ENCODE measurements around the gene DDR2. TPM values are rescaled to one million over a fixed set of nuclear protein-coding genes. Genes with fewer than 3 reads are reported as not detected.

Gene DDR2
- total RNA-seq, 1 donor from 2014 or later = 1.1 TPM

GRCh38 chr1:162616848-162617247 lies 15.4 kb upstream of the DDR2 start:
- Mint-ChIP-seq H3K27ac (no peak overlapping the region), H3K9me3 (peaks cover 19% of the 10 kb centered on the region), H3K27me3 (ENCODE audit: low read depth) (peaks cover 9% of the 10 kb centered on the region), H3K4me3 (ENCODE audit: low read depth) (no peak overlapping the region), H3K4me1 (ENCODE audit: low read depth) (no peaks in the 10 kb centered on the region), H3K36me3 (ENCODE audit: low read depth) (no peaks in the 10 kb centered on the region)
- DNase-seq (ENCODE audit: low spot score) = no peak
- intact Hi-C loops (cut with micrococcal nuclease) = loop anchor here (10.0 kb wide), 1 partner anchor 178 kb away; the partner anchor contains the start of gene HSD17B7

- Mint-ChIP-seq H3K4me1 (ENCODE audit: low read depth) (no peaks in the 10 kb centered on the region), H3K27ac (no peak overlapping the region), H3K9me3 (peaks cover 19% of the 10 kb centered on the region), H3K27me3 (ENCODE audit: low read depth) (peaks cover 9% of the 10 kb centered on the region), H3K4me3 (ENCODE audit: low read depth) (no peak overlapping the region), H3K36me3 (ENCODE audit: low read depth) (no peaks in the 10 kb centered on the region)
- intact Hi-C loops (cut with micrococcal nuclease) = loop anchor here (10.0 kb wide), 1 partner anchor 177 kb away; the partner anchor contains the start of gene HSD17B7
- DNase-seq (ENCODE audit: low spot score) = no peak
These were observed 14.8 kb upstream of the DDR2 start for GRCh38 chr1:162617513-162617912.

GRCh38 chr1:162619076-162619475 lies 13.2 kb upstream of the DDR2 start:
- Mint-ChIP-seq H3K27me3 (ENCODE audit: low read depth) (peaks cover 9% of the 10 kb centered on the region), H3K36me3 (ENCODE audit: low read depth) (no peaks in the 10 kb centered on the region), H3K9me3 (peaks cover 19% of the 10 kb centered on the region), H3K4me1 (ENCODE audit: low read depth) (no peaks in the 10 kb centered on the region), H3K4me3 (ENCODE audit: low read depth) (no peak overlapping the region), H3K27ac (no peak overlapping the region)
- no peak for DNase-seq (ENCODE audit: low spot score)
- intact Hi-C loops (cut with micrococcal nuclease) = loop anchor here (10.0 kb wide), 1 partner anchor 176 kb away; the partner anchor contains the start of gene HSD17B7

- DNase-seq (ENCODE audit: low spot score) = no peak
- H3K9me3 Mint-ChIP-seq = peaks cover 16% of the 10 kb centered on the region
- intact Hi-C loops (cut with micrococcal nuclease) = no loop called here
These were observed 11.0 kb upstream of the DDR2 start for GRCh38 chr1:162621256-162621655.

GRCh38 chr1:162625679-162626078 lies 6.6 kb upstream of the DDR2 start:
- H3K9me3 Mint-ChIP-seq = no peaks in the 10 kb centered on the region
- H3K36me3 Mint-ChIP-seq (ENCODE audit: low read depth) = no peaks in the 10 kb centered on the region
- no peak overlapping the region for H3K4me3 Mint-ChIP-seq (ENCODE audit: low read depth)
- H3K4me1 Mint-ChIP-seq (ENCODE audit: low read depth) = peaks cover 2% of the 10 kb centered on the region
- H3K27me3 Mint-ChIP-seq (ENCODE audit: low read depth) = peaks cover 12% of the 10 kb centered on the region
- intact Hi-C loops (cut with micrococcal nuclease) = no loop called here
- no peak for DNase-seq (ENCODE audit: low spot score)
- no peak overlapping the region for H3K27ac Mint-ChIP-seq

More at GRCh38 chr1:162621256-162621655, 11.0 kb upstream of the DDR2 start:
- Mint-ChIP-seq H3K27me3 (ENCODE audit: low read depth) (peaks cover 5% of the 10 kb centered on the region), H3K4me1 (ENCODE audit: low read depth) (no peaks in the 10 kb centered on the region), H3K36me3 (ENCODE audit: low read depth) (no peaks in the 10 kb centered on the region), H3K4me3 (ENCODE audit: low read depth) (no peak overlapping the region), H3K27ac (no peak overlapping the region)

- Mint-ChIP-seq H3K36me3 (ENCODE audit: low read depth) (no peaks in the 10 kb centered on the region), H3K27ac (no peak overlapping the region), H3K4me3 (ENCODE audit: low read depth) (no peak overlapping the region), H3K27me3 (ENCODE audit: low read depth) (peaks cover 14% of the 10 kb centered on the region), H3K4me1 (ENCODE audit: low read depth) (peaks cover 4% of the 10 kb centered on the region), H3K9me3 (no peaks in the 10 kb centered on the region)
- intact Hi-C loops (cut with micrococcal nuclease) = no loop called here
- no peak for DNase-seq (ENCODE audit: low spot score)
These were observed 6.2 kb upstream of the DDR2 start for GRCh38 chr1:162626094-162626493.

- intact Hi-C loops (cut with micrococcal nuclease) = no loop called here
- Mint-ChIP-seq H3K36me3 (ENCODE audit: low read depth) (no peaks in the 10 kb centered on the region), H3K9me3 (no peaks in the 10 kb centered on the region), H3K4me3 (ENCODE audit: low read depth) (no peak overlapping the region), H3K27me3 (ENCODE audit: low read depth) (peaks cover 14% of the 10 kb centered on the region), H3K27ac (no peak overlapping the region), H3K4me1 (ENCODE audit: low read depth) (peaks cover 4% of the 10 kb centered on the region)
- DNase-seq (ENCODE audit: low spot score) = no peak
These were observed 5.5 kb upstream of the DDR2 start for GRCh38 chr1:162626761-162627160.

GRCh38 chr1:162627662-162628296 lies 4.5 kb upstream of the DDR2 start:
- Mint-ChIP-seq H3K27ac (no peak overlapping the region), H3K27me3 (ENCODE audit: low read depth) (peaks cover 15% of the 10 kb centered on the region), H3K9me3 (no peaks in the 10 kb centered on the region), H3K4me3 (ENCODE audit: low read depth) (no peak overlapping the region), H3K4me1 (ENCODE audit: low read depth) (peaks cover 4% of the 10 kb centered on the region), H3K36me3 (ENCODE audit: low read depth) (no peaks in the 10 kb centered on the region)
- no peak for DNase-seq (ENCODE audit: low spot score)
- intact Hi-C loops (cut with micrococcal nuclease) = no loop called here

- Mint-ChIP-seq H3K4me3 (ENCODE audit: low read depth) (no peak overlapping the region), H3K27me3 (ENCODE audit: low read depth) (peaks cover 15% of the 10 kb centered on the region), H3K4me1 (ENCODE audit: low read depth) (peaks cover 4% of the 10 kb centered on the region), H3K36me3 (ENCODE audit: low read depth) (no peaks in the 10 kb centered on the region), H3K27ac (no peak overlapping the region), H3K9me3 (no peaks in the 10 kb centered on the region)
- DNase-seq (ENCODE audit: low spot score) = no peak
- intact Hi-C loops (cut with micrococcal nuclease) = no loop called here
These were observed 3.1 kb upstream of the DDR2 start for GRCh38 chr1:162629077-162629627.

- Mint-ChIP-seq H3K4me3 (ENCODE audit: low read depth) (no peak overlapping the region), H3K9me3 (no peaks in the 10 kb centered on the region), H3K27me3 (ENCODE audit: low read depth) (peaks cover 15% of the 10 kb centered on the region), H3K4me1 (ENCODE audit: low read depth) (peaks cover 4% of the 10 kb centered on the region), H3K36me3 (ENCODE audit: low read depth) (no peaks in the 10 kb centered on the region), H3K27ac (no peak overlapping the region)
- no peak for DNase-seq (ENCODE audit: low spot score)
- intact Hi-C loops (cut with micrococcal nuclease) = loop anchor here (2.0 kb wide), 1 partner anchor 273 kb away; no protein-coding TSS in a partner anchor
These were observed 2.6 kb upstream of the DDR2 start for GRCh38 chr1:162629651-162630050.

- no peak for DNase-seq (ENCODE audit: low spot score)
- Mint-ChIP-seq H3K4me3 (ENCODE audit: low read depth) (no peak overlapping the region), H3K36me3 (ENCODE audit: low read depth) (no peaks in the 10 kb centered on the region)
These were observed 595 bp upstream of the DDR2 start for GRCh38 chr1:162631546-162632191.

GRCh38 chr1:162632698-162633080 lies 425 bp downstream of the DDR2 start:
- Mint-ChIP-seq H3K4me1 (ENCODE audit: low read depth) (peaks cover 2% of the 10 kb centered on the region), H3K9me3 (no peaks in the 10 kb centered on the region), H3K27me3 (ENCODE audit: low read depth) (peaks cover 20% of the 10 kb centered on the region), H3K27ac (no peak overlapping the region), H3K36me3 (ENCODE audit: low read depth) (no peaks in the 10 kb centered on the region), H3K4me3 (ENCODE audit: low read depth) (no peak overlapping the region)
- intact Hi-C loops (cut with micrococcal nuclease) = no loop called here
- DNase-seq (ENCODE audit: low spot score) = no peak

More at GRCh38 chr1:162631546-162632191, 595 bp upstream of the DDR2 start:
- no peak overlapping the region for H3K27ac Mint-ChIP-seq
- peaks cover 23% of the 10 kb centered on the region for H3K27me3 Mint-ChIP-seq (ENCODE audit: low read depth)
- H3K4me1 Mint-ChIP-seq (ENCODE audit: low read depth) = peaks cover 4% of the 10 kb centered on the region
- H3K9me3 Mint-ChIP-seq = no peaks in the 10 kb centered on the region
- intact Hi-C loops (cut with micrococcal nuclease) = loop anchor here (2.0 kb wide), 1 partner anchor 275 kb away; no protein-coding TSS in a partner anchor
